Naive thymus-derived CD4-positive, alpha-beta T cell (primary cell): ENCODE results near the gene WDR70. TPM values are rescaled to one million over a fixed set of nuclear protein-coding genes. Genes with fewer than 3 reads are reported as not detected.
A peak's percentile ranks its signal among the peaks of the same experiment; 100 is the strongest.
"Not testable (repeated sequence)": the region's sequence is repeated elsewhere in the genome, so short reads cannot be mapped to it uniquely, and the experiment has no call there.

Source experiments
- ATAC-seq: fragments of 150-1000 bp; cut with Tn5 transposase; 2 replicates; pipeline ENCODE4 v1.10.0; 2021; ENCODE audit warnings: mild to moderate bottlenecking, moderate library complexity
- CTCF ChIA-PET: fragments of 350-600 bp; sonication (Branson Sonifier 250); formaldehyde crosslinking; loops from one replicate; lab custom pipeline; 2021; ENCODE audit warnings: antibody characterized with exemption; lab: Charles Lee
- POLR2A ChIA-PET: fragments of 350-600 bp; sonication (Branson Sonifier 250); formaldehyde crosslinking; loops from one replicate; lab custom pipeline; 2021; ENCODE audit warnings: antibody characterized with exemption, inconsistent platforms; lab: Charles Lee
- DNase-seq, 9 donors: peaks; one replicate each; pipeline versions ENCODE4 v3.0.0 to v3.0.0-alpha.2; 2020 to 2022; ENCODE audit warnings: mixed read lengths in 1 of 9
- H3K27ac ChIP-seq: one replicate; pipeline ENCODE4 v1.7.0; 2013; ENCODE audit warnings: mild to moderate bottlenecking, low read depth, low read length, moderate library complexity
- H3K27me3 ChIP-seq, 2 donors: one replicate each; pipeline ENCODE4 v1.7.0; 2013; ENCODE audit warnings: low read length in 2 of 2, mild to moderate bottlenecking in 2 of 2, moderate library complexity in 2 of 2; ENCODE audit not compliant: control insufficient read depth in 2 of 2, insufficient read depth in 2 of 2
- H3K36me3 ChIP-seq, 3 experiments: 1 replicate in 2 of 3; 2 replicates in 1 of 3; pipeline ENCODE4 v1.7.0; 2013; ENCODE audit warnings: low read length in 3 of 3, mild to moderate bottlenecking in 3 of 3, moderate library complexity in 1 of 3; ENCODE audit not compliant: insufficient read depth in 3 of 3, control insufficient read depth in 2 of 3
- H3K4me1 ChIP-seq, 2 donors: one replicate each; pipeline ENCODE4 v1.7.0; 2013; ENCODE audit warnings: low read length in 2 of 2, mild to moderate bottlenecking in 2 of 2, moderate library complexity in 1 of 2; ENCODE audit not compliant: control insufficient read depth in 2 of 2, insufficient read depth in 2 of 2
- H3K4me3 ChIP-seq: 2 replicates; pipeline ENCODE4 v1.7.0; 2013; ENCODE audit warnings: mild to moderate bottlenecking, low read length
- H3K9me3 ChIP-seq, 3 experiments: 1 replicate in 2 of 3; 2 replicates in 1 of 3; pipeline ENCODE4 v1.7.0; 2013; ENCODE audit warnings: low read length in 3 of 3; ENCODE audit not compliant: control insufficient read depth in 2 of 3
- H3K27ac Mint-ChIP-seq, 9 donors: one replicate each; pipeline ENCODE4 v1.8.0; 2020 to 2022; ENCODE audit warnings: mixed read lengths in 9 of 9, mild to moderate bottlenecking in 8 of 9, moderate library complexity in 5 of 9, inconsistent platforms in 2 of 9
- H3K27me3 Mint-ChIP-seq, 5 donors: one replicate each; pipeline ENCODE4 v1.8.0; 2021 to 2022; ENCODE audit warnings: mixed read lengths in 5 of 5, mild to moderate bottlenecking in 1 of 5
- H3K36me3 Mint-ChIP-seq, 5 donors: one replicate each; pipeline ENCODE4 v1.8.0; 2020 to 2022; ENCODE audit warnings: mixed read lengths in 5 of 5, mild to moderate bottlenecking in 3 of 5, inconsistent platforms in 1 of 5
- H3K4me1 Mint-ChIP-seq, 7 donors: one replicate each; pipeline ENCODE4 v1.8.0; 2020 to 2022; ENCODE audit warnings: mixed read lengths in 7 of 7, mild to moderate bottlenecking in 3 of 7, inconsistent platforms in 1 of 7
- H3K4me3 Mint-ChIP-seq, 10 donors: one replicate each; pipeline ENCODE4 v1.8.0; 2020 to 2022; ENCODE audit warnings: mild to moderate bottlenecking in 10 of 10, mixed read lengths in 10 of 10, moderate library complexity in 6 of 10, inconsistent platforms in 2 of 10
- H3K9me3 Mint-ChIP-seq, 11 donors: one replicate each; pipeline ENCODE4 v1.8.0; 2020 to 2022; ENCODE audit warnings: mixed read lengths in 11 of 11, mild to moderate bottlenecking in 4 of 11, inconsistent platforms in 1 of 11, moderate library complexity in 1 of 11
- intact Hi-C, 2 donors: fragments of 100-400 bp; cut with micrococcal nuclease; formaldehyde crosslinking; loops; one replicate each; pipeline ENCODE4 v1.15.1; 2023
- polyA plus RNA-seq, 2 donors: library from polyadenylated mRNA; unstranded; fragments of 300-500 nt; fragmentation: Illumina TruSeq; gene quantifications; one replicate each; pipeline ENCODE4 v1.2.3, GENCODE V29; 2021
- total RNA-seq, 6 experiments: library from RNA in 5 of 6; stranded (reverse) in 5 of 6; gene quantifications; 1 replicate in 5 of 6; 2 replicates in 1 of 6; pipeline ENCODE4 v1.2.3 and lab custom pipeline; 2021 to 2026

The WDR70 gene
- total and polyA plus RNA-seq, 7 experiments from 2014 or later: 17.7 to 41.4 (median 38.8) TPM

DNA sequence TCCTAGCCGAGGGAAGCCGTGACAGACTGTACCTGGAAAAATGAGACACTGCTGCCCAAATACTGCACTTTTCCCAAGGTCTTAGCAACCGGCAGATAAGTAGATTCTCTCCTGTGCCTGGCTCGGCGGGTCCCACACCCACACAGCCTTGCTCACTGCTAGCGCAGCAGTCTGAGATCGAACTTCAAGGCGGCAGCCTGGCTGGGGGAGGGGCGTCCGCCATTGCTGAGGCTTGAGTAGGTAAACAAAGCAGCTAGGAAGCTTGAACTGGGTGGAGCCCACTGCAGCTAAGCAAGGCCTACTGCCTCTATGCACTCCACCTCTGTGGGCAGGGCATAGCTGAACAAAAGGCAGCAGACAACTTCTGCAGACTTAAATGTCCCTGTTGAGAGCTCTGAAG, 309.8 kb downstream of the WDR70 start:
- POLR2A ChIA-PET, CTCF ChIA-PET, H3K27me3 Mint-ChIP-seq, H3K27ac Mint-ChIP-seq, H3K4me3 Mint-ChIP-seq, DNase-seq, H3K27ac ChIP-seq, ATAC-seq, H3K4me1 ChIP-seq, H3K4me3 ChIP-seq, H3K27me3 ChIP-seq, intact Hi-C loops, H3K9me3 ChIP-seq, H3K36me3 ChIP-seq: not testable (repeated sequence)
- peaks cover 4 to 30% (median 14%) of the 10 kb centered on the region in 11 donors for H3K9me3 Mint-ChIP-seq
- peaks cover 11 to 66% (median 43%) of the 10 kb centered on the region in 5 donors for H3K36me3 Mint-ChIP-seq
- peaks cover 0 to 14% (median 0%) of the 10 kb centered on the region in 7 donors for H3K4me1 Mint-ChIP-seq

DNA sequence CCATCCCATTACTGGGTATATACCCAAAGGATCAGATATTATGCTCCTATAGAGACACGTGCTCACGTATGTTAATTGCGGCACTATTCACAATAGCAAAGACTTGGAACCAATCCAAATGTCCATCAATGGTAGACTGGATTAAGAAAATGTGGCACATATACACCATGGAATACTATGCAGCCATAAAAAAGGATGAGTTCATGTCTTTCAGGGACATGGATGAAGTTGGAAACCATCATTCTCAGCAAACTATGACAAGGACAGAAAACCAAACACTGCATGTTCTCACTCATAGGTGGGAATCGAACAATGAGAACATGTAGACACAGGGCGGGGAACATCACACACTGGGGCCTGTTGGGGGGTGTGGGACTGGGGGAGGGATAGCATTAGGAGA, 315.2 kb downstream of the WDR70 start:
- CTCF ChIA-PET, POLR2A ChIA-PET, H3K36me3 ChIP-seq, H3K4me3 Mint-ChIP-seq, H3K4me3 ChIP-seq, H3K4me1 Mint-ChIP-seq, H3K9me3 ChIP-seq, DNase-seq, intact Hi-C loops, ATAC-seq, H3K27ac ChIP-seq, H3K27me3 Mint-ChIP-seq, H3K4me1 ChIP-seq, H3K27me3 ChIP-seq: not testable (repeated sequence)
- peak overlapping the region in 1 of 9 donors; percentile 2 for H3K27ac Mint-ChIP-seq
- peaks cover 13 to 68% (median 40%) of the 10 kb centered on the region in 5 donors for H3K36me3 Mint-ChIP-seq
- peaks cover 4 to 34% (median 15%) of the 10 kb centered on the region in 11 donors for H3K9me3 Mint-ChIP-seq

DNA sequence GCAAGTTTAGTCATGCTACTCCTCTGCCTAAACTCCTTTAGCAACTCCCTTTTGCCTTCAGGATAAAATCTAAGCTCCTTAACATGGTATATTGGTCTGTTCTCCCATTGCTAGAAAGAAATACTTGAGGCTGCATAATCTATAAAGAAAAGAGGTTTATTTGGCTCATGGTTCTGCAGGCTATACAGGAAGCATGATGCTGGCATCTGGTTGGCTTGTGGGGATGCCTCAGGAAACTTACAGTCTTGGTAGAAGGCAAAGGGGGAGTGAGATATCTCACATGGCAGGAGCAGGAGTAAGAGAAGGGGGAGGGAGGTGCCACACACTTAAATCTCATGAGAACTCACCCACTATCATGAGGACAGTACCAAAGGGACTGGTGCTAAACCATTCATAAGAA, 315.7 kb downstream of the WDR70 start:
- CTCF ChIA-PET: no interaction called here

DNA sequence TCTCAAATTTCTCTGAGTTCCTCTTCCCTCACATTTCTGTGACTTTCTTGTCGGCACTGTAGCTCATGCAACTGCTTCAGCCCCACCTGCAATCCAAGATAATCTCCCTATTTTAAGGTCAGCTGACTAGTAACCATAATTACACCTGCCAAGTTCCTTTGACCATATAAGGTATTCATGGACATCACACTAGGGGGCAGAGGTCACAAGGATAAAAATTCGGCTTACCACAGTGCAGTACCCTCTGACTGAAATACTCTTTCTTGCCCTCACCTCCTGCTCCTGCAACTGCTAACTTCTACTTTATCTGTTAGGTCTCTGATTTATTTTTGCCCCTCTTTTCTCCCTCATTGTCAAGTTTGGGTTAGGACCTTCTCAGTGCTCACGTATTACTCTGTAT, 316.5 kb downstream of the WDR70 start:
- Histone ChIP-seq H3K4me3 (no peak overlapping the region), H3K27me3 (no peaks in the 10 kb centered on the region), H3K9me3 (no peaks in the 10 kb centered on the region), H3K4me1 (no peaks in the 10 kb centered on the region), H3K36me3 (peaks cover 0 to 4% (median 0%) of the 10 kb centered on the region in 3 experiments), H3K27ac (no peak overlapping the region)
- Mint-ChIP-seq H3K4me1 (no peaks in the 10 kb centered on the region), H3K36me3 (peaks cover 11 to 61% (median 32%) of the 10 kb centered on the region in 5 donors), H3K9me3 (peaks cover 0 to 24% (median 15%) of the 10 kb centered on the region in 11 donors), H3K4me3 (no peak overlapping the region), H3K27ac (no peak overlapping the region), H3K27me3 (no peaks in the 10 kb centered on the region)
- DNase-seq (no peak), ATAC-seq (no peak)
- POLR2A ChIA-PET: no interaction called here
- intact Hi-C loops: no loop called here
- CTCF ChIA-PET: no interaction called here

More for the DNA sequence above, 315.7 kb downstream of the WDR70 start:
- H3K36me3 Mint-ChIP-seq: peaks cover 12 to 65% (median 36%) of the 10 kb centered on the region in 5 donors
- no peak overlapping the region for H3K27ac ChIP-seq
- ATAC-seq (no peak), DNase-seq (no peak)
- no peaks in the 10 kb centered on the region for H3K27me3 Mint-ChIP-seq
- H3K36me3 ChIP-seq: peaks cover 0 to 4% (median 0%) of the 10 kb centered on the region in 3 experiments
- no peaks in the 10 kb centered on the region for H3K27me3 ChIP-seq
- intact Hi-C loops: no loop called here
- H3K27ac Mint-ChIP-seq: no peak overlapping the region
- H3K9me3 Mint-ChIP-seq: peaks cover 3 to 32% (median 15%) of the 10 kb centered on the region in 11 donors
- H3K4me3 ChIP-seq: no peak overlapping the region
- H3K4me1 Mint-ChIP-seq: peaks cover 0 to 3% (median 0%) of the 10 kb centered on the region in 7 donors
- no peaks in the 10 kb centered on the region for H3K9me3 ChIP-seq
- no peaks in the 10 kb centered on the region for H3K4me1 ChIP-seq
- H3K4me3 Mint-ChIP-seq: no peak overlapping the region
- POLR2A ChIA-PET: no interaction called here

DNA sequence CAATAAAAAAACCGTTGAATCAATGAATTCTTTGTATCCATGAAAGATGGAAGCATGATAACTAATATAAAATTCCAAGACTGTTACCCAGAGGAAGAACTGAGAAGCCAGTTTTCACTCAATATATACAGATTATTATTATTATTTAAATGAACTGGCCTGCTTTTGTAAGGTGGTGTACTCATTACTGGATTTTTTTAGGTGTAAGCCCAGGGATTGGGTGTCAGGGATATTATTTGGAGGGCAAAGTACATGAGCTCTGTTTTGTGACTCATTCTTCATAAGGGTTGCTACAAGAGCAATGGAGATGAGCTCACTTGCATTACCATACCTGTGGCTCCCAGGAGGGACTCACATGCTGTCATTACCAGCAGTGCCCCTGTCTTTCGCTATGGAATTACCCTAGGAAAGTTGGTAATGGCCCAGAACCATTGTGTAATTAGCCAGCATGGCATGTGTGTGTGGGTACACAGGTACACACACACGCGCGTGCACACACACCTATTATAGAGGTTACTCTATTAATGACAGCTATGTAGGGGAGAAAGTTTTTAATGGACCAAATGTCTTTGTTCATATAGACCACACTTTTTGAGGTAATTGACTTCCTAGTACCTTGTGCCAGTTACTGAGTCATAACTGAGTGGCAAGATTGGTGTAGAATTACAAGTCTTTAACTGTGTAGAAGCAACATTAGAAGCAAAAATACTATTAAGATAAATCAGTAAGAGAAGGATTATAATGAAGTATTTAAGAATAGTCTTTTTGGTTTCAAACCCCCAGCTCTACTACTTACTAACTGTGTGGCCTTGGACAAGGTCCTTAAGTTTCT, 317.3 kb downstream of the WDR70 start:
- Histone ChIP-seq H3K9me3 (no peaks in the 10 kb centered on the region), H3K27ac (no peak overlapping the region), H3K27me3 (no peaks in the 10 kb centered on the region), H3K36me3 (peaks cover 0 to 4% (median 0%) of the 10 kb centered on the region in 3 experiments), H3K4me1 (no peaks in the 10 kb centered on the region), H3K4me3 (no peak overlapping the region)
- ATAC-seq (no peak), DNase-seq (no peak)
- no peak overlapping the region for H3K4me3 Mint-ChIP-seq
- ChIA-PET POLR2A (no interaction called here), CTCF (no interaction called here)
- H3K36me3 Mint-ChIP-seq: peaks cover 13 to 60% (median 36%) of the 10 kb centered on the region in 5 donors
- intact Hi-C loops: no loop called here
- H3K27me3 Mint-ChIP-seq: no peaks in the 10 kb centered on the region
- no peak overlapping the region for H3K27ac Mint-ChIP-seq
- peaks cover 0 to 1% (median 0%) of the 10 kb centered on the region in 7 donors for H3K4me1 Mint-ChIP-seq
- H3K9me3 Mint-ChIP-seq: peaks cover 0 to 21% (median 14%) of the 10 kb centered on the region in 11 donors

DNA sequence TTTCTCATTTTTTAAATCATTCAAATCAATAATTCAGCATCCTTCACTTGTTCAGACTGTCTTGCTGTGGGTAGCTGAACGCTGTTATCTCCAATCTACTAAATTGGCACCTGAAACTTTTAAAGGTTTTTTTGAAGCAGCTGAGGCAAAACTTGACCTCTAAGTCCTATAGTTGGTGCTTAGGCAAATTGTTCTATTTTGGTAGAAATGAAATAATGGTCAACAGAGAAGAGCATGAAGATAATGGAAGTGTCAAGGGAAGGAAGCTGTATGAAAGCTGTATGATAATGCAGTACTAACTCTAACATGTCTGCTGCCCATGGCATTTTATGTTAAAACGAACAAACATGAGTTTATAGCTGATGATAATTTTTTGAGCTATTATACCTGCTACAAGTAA, 322.8 kb downstream of the WDR70 start:
- Mint-ChIP-seq H3K27ac (no peak overlapping the region), H3K9me3 (peaks cover 0 to 1% (median 0%) of the 10 kb centered on the region in 11 donors), H3K4me1 (peaks cover 0 to 1% (median 0%) of the 10 kb centered on the region in 7 donors), H3K36me3 (peaks cover 9 to 65% (median 54%) of the 10 kb centered on the region in 5 donors), H3K4me3 (no peak overlapping the region), H3K27me3 (no peaks in the 10 kb centered on the region)
- Histone ChIP-seq H3K4me3 (no peak overlapping the region), H3K27ac (no peak overlapping the region), H3K36me3 (peaks cover 0 to 4% (median 0%) of the 10 kb centered on the region in 3 experiments), H3K27me3 (no peaks in the 10 kb centered on the region), H3K4me1 (no peaks in the 10 kb centered on the region), H3K9me3 (no peaks in the 10 kb centered on the region)
- intact Hi-C loops: no loop called here
- POLR2A ChIA-PET: no interaction called here
- DNase-seq (no peak), ATAC-seq (no peak)
- CTCF ChIA-PET: no interaction called here
